Left lobe of liver (tissue), 2 donors: ENCODE results near the gene SCN5A. TPM values are rescaled to one million over a fixed set of nuclear protein-coding genes. Genes with fewer than 3 reads are reported as not detected.

ENCODE experiments used
- ATAC-seq: fragments of 200-7000 bp; cut with Tn5 transposase; one replicate; pipeline ENCODE4 v1.9.1; 2020; ENCODE audit warnings: mild to moderate bottlenecking, moderate library complexity
- DNase-seq: peaks from one replicate; pipeline ENCODE4 v3.0.0-alpha.2; 2020; ENCODE audit warnings: low spot score
- total RNA-seq: library from RNA; stranded (reverse); gene quantifications from one replicate; pipeline ENCODE4 v1.2.1, GENCODE V29; 2021
- donor health status: DM: no; HTN: no; CAD: no; lungs with moderate emphysema.
- donor health status: DM: no; HTN: yes; CAD: no.

The SCN5A gene
- 0.05 TPM for total RNA-seq

GRCh38 chr3:38649500-38650247, at the start of gene SCN5A:
TSS of gene SCN5A (minus strand) at chr3:38649687. CDS start at chr3:38633307, 16,380 bp downstream.
- ATAC-seq (peak; percentile 78), DNase-seq (peak; percentile 54)

GRCh38 chr3:38698760-38699159, 49.3 kb upstream of the SCN5A start:
- DNase-seq, result no peak
- ATAC-seq, result no peak

GRCh38 chr3:38698061-38698460, 48.6 kb upstream of the SCN5A start:
- DNase-seq, result no peak
- ATAC-seq, result no peak

GRCh38 chr3:38696034-38696433, 46.5 kb upstream of the SCN5A start:
- ATAC-seq (no peak), DNase-seq (no peak)

- DNase-seq, result no peak
- ATAC-seq, result no peak
Measured at GRCh38 chr3:38690185-38690584, 40.7 kb upstream of the SCN5A start.

GRCh38 chr3:38689774-38690173, 40.3 kb upstream of the SCN5A start:
- ATAC-seq, result no peak
- no peak for DNase-seq

- ATAC-seq, result no peak
- DNase-seq, result no peak
Measured at GRCh38 chr3:38689346-38689745, 39.9 kb upstream of the SCN5A start.

- ATAC-seq, result no peak
- DNase-seq, result no peak
Measured at GRCh38 chr3:38687321-38687720, 37.8 kb upstream of the SCN5A start.

- no peak for DNase-seq
- ATAC-seq, result no peak
Measured at GRCh38 chr3:38684546-38684945, 35.1 kb upstream of the SCN5A start.

GRCh38 chr3:38669668-38670067, 20.2 kb upstream of the SCN5A start:
- ATAC-seq (no peak), DNase-seq (no peak)

- DNase-seq, result no peak
- ATAC-seq, result no peak
Measured at GRCh38 chr3:38662544-38662943, 13.1 kb upstream of the SCN5A start.

- ATAC-seq (no peak), DNase-seq (no peak)
Measured at GRCh38 chr3:38658841-38659240, 9.4 kb upstream of the SCN5A start.

- ATAC-seq, result no peak
- DNase-seq, result no peak
Measured at GRCh38 chr3:38657369-38657768, 7.9 kb upstream of the SCN5A start.

GRCh38 chr3:38655708-38656300, 6.3 kb upstream of the SCN5A start:
- peak; percentile 61 for ATAC-seq

GRCh38 chr3:38653685-38654537, 4.4 kb upstream of the SCN5A start:
- no peak for ATAC-seq
- DNase-seq, result no peak

More at GRCh38 chr3:38655708-38656300, 6.3 kb upstream of the SCN5A start:
- DNase-seq, result no peak

- ATAC-seq, result no peak
- no peak for DNase-seq
Measured at GRCh38 chr3:38652934-38653333, 3.4 kb upstream of the SCN5A start.

- DNase-seq, result peak; percentile 72
- peak; percentile 88 for ATAC-seq
Measured at GRCh38 chr3:38651153-38651789, 1.8 kb upstream of the SCN5A start.

- ATAC-seq (no peak), DNase-seq (no peak)
Measured at GRCh38 chr3:38650248-38650951, 913 bp upstream of the SCN5A start.

GRCh38 chr3:38648659-38649499, 608 bp downstream of the SCN5A start:
- ATAC-seq (no peak), DNase-seq (no peak)
